Measurements from ENCODE around the gene SOX6.
"Not testable (repeated sequence)": the region's sequence is repeated elsewhere in the genome, so short reads cannot be mapped to it uniquely, and the experiment has no call there.

SOX6 gene

GRCh38 chr11:16082095-16083055, 274.0 kb downstream of the SOX6 start:
- DNase-seq (ENCODE audit: extremely low spot score, insufficient read length, low read depth): no peak

GRCh38 chr11:16081382-16082094, 274.8 kb downstream of the SOX6 start:
- no peak for DNase-seq (ENCODE audit: extremely low spot score, insufficient read length, low read depth)
- FAIRE-seq: no peak

More at GRCh38 chr11:16082095-16083055, 274.0 kb downstream of the SOX6 start:
- FAIRE-seq: no peak

DNA sequence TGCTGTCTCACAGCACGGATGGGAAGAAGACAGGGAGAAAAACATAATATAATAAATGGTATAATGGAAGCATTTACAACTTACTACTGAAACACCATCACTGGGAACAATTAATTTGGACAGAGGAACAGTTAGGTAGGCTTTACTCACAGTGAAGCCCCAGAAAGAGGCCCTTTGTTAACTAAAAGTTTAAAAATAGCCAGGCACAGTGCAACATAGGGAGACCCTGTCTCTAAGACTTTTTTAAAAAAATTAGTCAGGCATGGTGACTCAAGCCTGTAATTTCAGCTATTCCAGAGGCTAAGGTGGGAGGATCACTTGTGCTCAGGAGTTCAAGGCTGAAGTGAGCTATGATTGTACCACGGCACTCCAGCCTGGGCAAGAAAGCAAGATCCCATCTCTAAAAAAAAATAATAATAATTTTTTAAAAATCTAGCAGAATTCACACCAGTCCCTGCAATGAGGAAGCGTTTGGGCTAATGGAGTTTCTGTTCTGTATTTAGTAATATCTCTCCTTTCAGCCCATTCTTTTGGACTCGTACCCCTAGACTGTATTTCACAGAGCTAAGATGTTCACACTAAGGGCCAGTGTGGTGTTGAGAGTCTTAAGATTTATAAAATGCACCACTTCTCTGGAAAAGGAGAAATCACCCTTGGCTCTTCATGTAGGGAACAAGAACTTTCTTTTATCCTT, 275.5 kb downstream of the SOX6 start:
- DNase-seq (ENCODE audit: extremely low spot score, insufficient read length, low read depth): no peak
- FAIRE-seq: no peak

- FAIRE-seq (no peak), DNase-seq (ENCODE audit: extremely low spot score, insufficient read length, low read depth) (no peak)
These were observed 277.4 kb downstream of the SOX6 start for GRCh38 chr11:16078936-16079335.

DNA sequence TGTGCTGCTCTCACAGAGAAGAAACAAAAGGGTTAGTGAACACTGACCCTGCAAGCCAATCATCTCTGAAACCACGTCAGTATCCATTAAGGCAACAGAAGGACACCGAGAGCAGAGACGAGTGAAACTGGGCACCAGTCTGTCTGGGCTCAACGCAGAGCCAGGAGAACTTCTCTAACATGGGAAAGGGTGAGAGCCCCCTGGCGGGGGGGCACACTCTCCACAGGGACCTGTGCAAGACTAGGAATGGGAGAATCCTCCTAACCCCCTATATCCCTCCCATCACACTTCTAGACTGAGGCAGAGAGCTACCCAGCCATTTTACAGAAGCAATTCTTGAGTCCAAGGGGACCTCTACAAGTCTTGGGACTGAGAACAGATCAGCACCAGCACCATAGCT, 285.8 kb downstream of the SOX6 start:
- no peak for FAIRE-seq
- DNase-seq (ENCODE audit: extremely low spot score, insufficient read length, low read depth): no peak

- FAIRE-seq: not testable (repeated sequence)
These were observed 289.1 kb downstream of the SOX6 start for GRCh38 chr11:16067268-16067667.

DNA sequence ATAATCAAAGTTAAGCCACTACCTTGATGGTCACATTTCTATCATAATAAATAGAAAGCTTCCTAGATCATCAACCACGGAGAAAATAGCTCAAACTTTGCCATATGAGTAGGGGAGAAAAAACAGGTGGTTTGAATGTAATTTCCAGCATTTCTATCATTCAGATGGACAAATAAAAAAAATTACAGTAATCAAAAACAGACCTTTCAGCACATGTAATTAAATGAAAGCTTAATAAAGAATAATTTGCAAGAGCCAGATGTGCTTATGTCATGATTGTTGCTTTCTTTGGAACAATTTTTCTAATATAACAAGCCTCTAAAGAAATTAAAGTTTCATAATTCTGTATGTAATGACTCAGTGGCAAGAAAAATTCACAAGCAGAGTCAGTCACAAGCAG, 297.0 kb downstream of the SOX6 start:
- DNase-seq (ENCODE audit: extremely low spot score, insufficient read length, low read depth) (no peak), FAIRE-seq (no peak)

More at GRCh38 chr11:16067268-16067667, 289.1 kb downstream of the SOX6 start:
- DNase-seq (ENCODE audit: extremely low spot score, insufficient read length, low read depth): not testable (repeated sequence)

DNA sequence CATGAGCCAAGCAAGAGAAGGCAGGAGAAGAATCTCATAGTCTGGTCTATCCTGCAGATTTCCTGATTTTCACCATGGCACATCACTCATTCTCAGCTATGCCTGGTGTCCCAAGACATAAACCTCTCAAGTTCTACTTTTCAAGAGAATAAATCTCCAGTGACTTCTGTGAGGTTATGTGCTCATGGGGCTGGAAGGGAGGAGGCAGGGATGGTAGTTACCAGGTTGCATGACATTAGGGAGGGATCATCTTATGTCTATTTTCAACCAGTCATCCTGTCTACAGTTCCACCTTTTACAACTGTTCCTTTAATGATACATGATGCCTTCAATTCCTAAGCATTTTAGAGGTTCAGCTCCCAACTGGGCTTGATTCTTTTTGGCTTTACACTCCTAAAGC, 297.7 kb downstream of the SOX6 start:
- no peak for FAIRE-seq
- no peak for DNase-seq (ENCODE audit: extremely low spot score, insufficient read length, low read depth)

DNA sequence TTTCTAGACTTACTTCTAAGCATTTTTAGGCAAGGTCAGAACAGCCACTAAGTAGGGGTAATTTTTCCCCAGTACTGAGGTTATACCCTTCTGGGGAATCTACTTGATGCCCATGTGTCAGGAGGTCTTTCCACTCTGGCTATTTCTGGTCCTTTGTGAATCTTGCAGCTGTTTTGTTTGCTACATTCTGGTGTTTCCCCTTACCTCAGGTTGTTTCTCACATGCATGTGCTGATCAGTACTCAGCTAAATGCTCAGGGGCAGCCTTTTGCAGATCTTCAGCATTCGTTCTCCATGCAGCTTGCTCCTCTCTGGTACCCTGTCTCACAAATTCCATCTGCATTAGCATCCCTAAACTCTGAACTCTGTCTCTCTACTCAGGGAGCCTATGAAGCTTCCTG, 303.6 kb downstream of the SOX6 start:
- DNase-seq (ENCODE audit: extremely low spot score, insufficient read length, low read depth) (no peak), FAIRE-seq (no peak)

GRCh38 chr11:16049611-16050010, 306.7 kb downstream of the SOX6 start:
- FAIRE-seq (no peak), DNase-seq (ENCODE audit: extremely low spot score, insufficient read length, low read depth) (no peak)

- DNase-seq (ENCODE audit: extremely low spot score, insufficient read length, low read depth): no peak
- FAIRE-seq: no peak
These were observed 309.3 kb downstream of the SOX6 start for GRCh38 chr11:16047073-16047472.

- DNase-seq (ENCODE audit: extremely low spot score, insufficient read length, low read depth): no peak
- FAIRE-seq: no peak
These were observed 312.7 kb downstream of the SOX6 start for GRCh38 chr11:16043617-16044016.

DNA sequence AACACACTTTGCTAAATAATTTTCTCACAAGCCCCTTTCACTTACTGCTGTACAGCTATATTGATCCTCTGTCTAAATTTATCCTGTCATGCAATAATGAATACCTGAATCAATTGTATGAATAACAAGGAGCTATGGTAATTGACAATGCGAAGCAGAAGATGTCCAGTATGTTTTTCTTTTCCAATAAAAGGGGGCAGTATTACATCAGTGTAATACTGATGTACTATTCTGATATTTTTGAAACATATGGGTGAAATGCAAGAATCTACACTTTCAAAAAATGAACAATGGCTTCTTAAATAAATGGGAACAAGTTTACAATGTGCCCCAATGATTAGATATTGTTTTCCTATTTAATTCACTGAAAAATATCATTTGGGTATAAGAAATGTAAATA, 315.1 kb downstream of the SOX6 start:
- FAIRE-seq (no peak), DNase-seq (ENCODE audit: extremely low spot score, insufficient read length, low read depth) (no peak)

- no peak for DNase-seq (ENCODE audit: extremely low spot score, insufficient read length, low read depth)
- no peak for FAIRE-seq
These were observed 316.2 kb downstream of the SOX6 start for GRCh38 chr11:16040151-16040550.

GRCh38 chr11:16037179-16037578, 319.2 kb downstream of the SOX6 start:
- no peak for DNase-seq (ENCODE audit: extremely low spot score, insufficient read length, low read depth)
- no peak for FAIRE-seq

- DNase-seq (ENCODE audit: extremely low spot score, insufficient read length, low read depth) (no peak), FAIRE-seq (no peak)
These were observed 320.1 kb downstream of the SOX6 start for GRCh38 chr11:16036218-16036617.

DNA sequence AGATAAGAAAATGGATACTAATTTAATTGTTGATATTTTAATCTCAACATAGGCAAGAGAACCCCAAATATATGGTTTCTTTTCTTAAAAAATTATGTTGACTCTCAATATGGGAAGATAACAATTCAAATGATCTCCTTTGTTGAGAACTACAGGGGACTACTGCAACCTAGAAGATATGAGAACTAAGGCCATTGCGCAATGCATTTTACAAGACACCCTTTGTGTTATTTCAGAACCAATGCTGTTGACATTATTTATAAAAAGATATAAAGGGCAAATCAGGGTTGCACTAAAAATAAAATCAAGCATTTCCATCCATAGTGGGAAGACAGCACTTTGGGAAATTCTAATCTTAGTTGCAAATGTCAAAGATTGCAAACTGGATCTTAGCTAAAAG, 322.3 kb downstream of the SOX6 start:
- FAIRE-seq: no peak
- no peak for DNase-seq (ENCODE audit: extremely low spot score, insufficient read length, low read depth)

GRCh38 chr11:16032974-16033373, 323.4 kb downstream of the SOX6 start:
- DNase-seq (ENCODE audit: extremely low spot score, insufficient read length, low read depth) (no peak), FAIRE-seq (no peak)

- FAIRE-seq: no peak
- no peak for DNase-seq (ENCODE audit: extremely low spot score, insufficient read length, low read depth)
These were observed 325.1 kb downstream of the SOX6 start for GRCh38 chr11:16031210-16031609.

DNA sequence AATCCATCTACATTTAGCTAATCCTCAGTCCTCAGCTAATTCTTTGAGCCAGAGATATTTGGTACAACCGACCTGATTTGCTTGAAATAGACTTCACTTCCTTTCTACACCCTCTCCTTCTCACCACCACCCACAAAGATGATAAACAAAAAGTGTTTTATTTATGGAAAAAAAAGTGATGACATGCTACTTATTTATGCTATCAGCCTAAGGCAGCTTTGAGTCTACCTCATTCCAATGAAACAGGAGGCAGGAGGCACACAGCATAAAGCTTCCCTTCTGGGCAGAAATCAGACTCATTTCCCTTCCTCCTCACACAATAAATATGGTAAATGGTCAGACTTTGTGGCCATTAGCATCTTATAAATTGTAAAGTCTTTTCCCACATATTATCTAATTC, 325.7 kb downstream of the SOX6 start:
- FAIRE-seq (no peak), DNase-seq (ENCODE audit: extremely low spot score, insufficient read length, low read depth) (no peak)

- FAIRE-seq; DNase-seq (ENCODE audit: extremely low spot score, insufficient read length, low read depth): not testable (repeated sequence)
These were observed 327.2 kb downstream of the SOX6 start for GRCh38 chr11:16029151-16029550.

Data from GM18507 (cell line).